ENCODE data around the gene ITGA1. TPM values are rescaled to one million over a fixed set of nuclear protein-coding genes. Genes with fewer than 3 reads are reported as not detected.

The ITGA1 gene
- total and polyA plus RNA-seq, 2 of the 13 experiments (the other 11 are each of a cell fraction or from before 2014, with no cell fraction given), result 23.1 to 28.6 TPM

DNA sequence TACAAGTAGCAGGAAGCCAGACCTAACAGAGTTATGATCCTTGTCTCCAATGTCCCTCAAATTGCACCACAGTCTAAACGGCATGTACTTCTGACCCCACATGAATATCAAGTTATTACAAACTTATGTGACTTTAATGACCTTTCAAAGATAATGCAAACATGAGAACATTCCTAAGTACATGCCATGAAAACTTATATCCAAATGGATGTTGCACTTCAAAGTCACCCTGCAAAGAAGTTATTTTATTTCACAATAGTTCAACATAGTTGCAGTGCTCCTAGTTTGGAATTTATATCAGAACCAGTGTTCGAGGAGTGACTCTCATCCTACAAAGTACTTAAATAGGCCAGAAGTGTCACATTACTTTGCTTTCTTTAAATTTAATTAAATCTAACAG lies 41.2 kb upstream of the ITGA1 start:
- TF ChIP-seq CEBPB (IDR thresholded peaks at IDR 0.05; ENCODE audit: borderline replicate concordance, low read depth, low read length) (peak; percentile 71; the same call in 1 of the 2 replicates), ATF5 (CRISPR knock-in tag; IDR thresholded peaks at IDR 0.05; ENCODE audit: low read depth) (no peak)
- TF ChIP-seq, protein P1, sequence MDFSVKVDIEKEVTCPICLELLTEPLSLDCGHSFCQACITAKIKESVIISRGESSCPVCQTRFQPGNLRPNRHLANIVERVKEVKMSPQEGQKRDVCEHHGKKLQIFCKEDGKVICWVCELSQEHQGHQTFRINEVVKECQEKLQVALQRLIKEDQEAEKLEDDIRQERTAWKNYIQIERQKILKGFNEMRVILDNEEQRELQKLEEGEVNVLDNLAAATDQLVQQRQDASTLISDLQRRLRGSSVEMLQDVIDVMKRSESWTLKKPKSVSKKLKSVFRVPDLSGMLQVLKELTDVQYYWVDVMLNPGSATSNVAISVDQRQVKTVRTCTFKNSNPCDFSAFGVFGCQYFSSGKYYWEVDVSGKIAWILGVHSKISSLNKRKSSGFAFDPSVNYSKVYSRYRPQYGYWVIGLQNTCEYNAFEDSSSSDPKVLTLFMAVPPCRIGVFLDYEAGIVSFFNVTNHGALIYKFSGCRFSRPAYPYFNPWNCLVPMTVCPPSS (IDR thresholded peaks at IDR 0.05), result no peak
- in situ Hi-C loops (cut with HindIII; ENCODE audit: extremely low pct_ligation_motif_present, low pct_unique_long_range_greater_than_20kb), result no loop called here
- Histone ChIP-seq H3K27ac (ENCODE audit: extremely low read length, insufficient read depth, low read length) (no peak overlapping the region), H3K9me3 (ENCODE audit: low read length) (no peaks in the 10 kb centered on the region), H3K4me1 (ENCODE audit: insufficient read depth, low read length) (no peaks in the 10 kb centered on the region), H3K9ac (ENCODE audit: insufficient read depth, low read depth, low read length) (no peak overlapping the region), H3K4me2 (ENCODE audit: low read depth, low read length) (no peak overlapping the region), H3K27me3 (ENCODE audit: control insufficient read depth in 1 of 2, insufficient read depth in 2 of 2, low read length in 2 of 2) (peaks cover 0 to 2% of the 10 kb centered on the region in 2 experiments; a peak in 2 of 5 replicates), H3K79me2 (ENCODE audit: insufficient read depth, low read length) (no peaks in the 10 kb centered on the region), H3K4me3 (replicated peaks in 1 of 3; ENCODE audit: insufficient read depth in 1 of 3, low read depth in 2 of 3, low read length in 3 of 3) (no peak overlapping the region), H3K36me3 (replicated peaks in 1 of 2; ENCODE audit: control insufficient read depth in 1 of 2, insufficient read depth in 2 of 2, low read length in 2 of 2) (no peaks in the 10 kb centered on the region), H4K20me1 (ENCODE audit: insufficient read depth, low read length) (no peaks in the 10 kb centered on the region), H2AFZ (ENCODE audit: low read length) (no peak overlapping the region)
- DNase-seq (ENCODE audit: low spot score) (no peak), ATAC-seq (no peak), FAIRE-seq (no peak)
- ChIA-PET POLR2A (no interaction called here), CTCF (ENCODE audit: low intra/inter-chr PET ratio, low total read pairs) (no interaction called here)
- BruUV-seq (replicated peaks), result no TSS peak
- WGBS (ENCODE audit: low lambda C conversion rate), result 0% methylated on average over 2 of the region's 2 CpGs
- intact Hi-C loops (cut with micrococcal nuclease; ENCODE audit: unreplicated experiment), result no loop called here

DNA sequence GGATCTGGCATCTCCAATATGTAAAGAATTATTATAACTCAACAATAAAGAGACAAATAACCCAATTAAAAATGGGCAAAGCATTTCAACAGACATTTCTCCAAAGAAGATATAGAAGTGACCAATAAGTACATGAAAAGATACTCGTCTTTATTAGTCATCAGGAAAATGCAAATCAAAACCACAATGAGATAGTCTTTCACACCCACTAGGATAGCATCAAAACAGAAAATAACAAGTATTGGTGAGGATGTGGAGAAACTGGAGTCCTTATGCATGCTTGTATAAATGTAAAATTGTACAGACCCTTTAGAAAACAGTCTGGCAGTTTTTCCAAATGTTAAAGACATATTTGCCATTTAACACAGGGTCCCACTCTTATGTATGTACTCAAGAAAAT lies 39.1 kb upstream of the ITGA1 start:
- in situ Hi-C loops (cut with HindIII; ENCODE audit: extremely low pct_ligation_motif_present, low pct_unique_long_range_greater_than_20kb) (no loop called here), intact Hi-C loops (cut with micrococcal nuclease; ENCODE audit: unreplicated experiment) (no loop called here)
- Histone ChIP-seq H3K9ac (ENCODE audit: insufficient read depth, low read depth, low read length) (no peak overlapping the region), H4K20me1 (ENCODE audit: insufficient read depth, low read length) (no peaks in the 10 kb centered on the region), H3K4me1 (ENCODE audit: insufficient read depth, low read length) (no peaks in the 10 kb centered on the region), H3K4me3 (replicated peaks in 1 of 3; ENCODE audit: insufficient read depth in 1 of 3, low read depth in 2 of 3, low read length in 3 of 3) (no peak overlapping the region), H3K27me3 (ENCODE audit: control insufficient read depth in 1 of 2, insufficient read depth in 2 of 2, low read length in 2 of 2) (no peaks in the 10 kb centered on the region; a peak in 1 of 5 replicates), H3K27ac (ENCODE audit: extremely low read length, insufficient read depth, low read length) (no peak overlapping the region), H3K9me3 (ENCODE audit: low read length) (no peaks in the 10 kb centered on the region), H3K79me2 (ENCODE audit: insufficient read depth, low read length) (no peaks in the 10 kb centered on the region), H3K36me3 (replicated peaks in 1 of 2; ENCODE audit: control insufficient read depth in 1 of 2, insufficient read depth in 2 of 2, low read length in 2 of 2) (no peaks in the 10 kb centered on the region), H3K4me2 (ENCODE audit: low read depth, low read length) (no peak overlapping the region), H2AFZ (ENCODE audit: low read length) (no peak overlapping the region)
- POLR2A ChIA-PET, result no interaction called here
- ATAC-seq, result no peak
- WGBS (ENCODE audit: low lambda C conversion rate), result 0% methylated on average over 1 of the region's 1 CpG
- no peak for FAIRE-seq
- TF ChIP-seq ZNF878 (CRISPR knock-in tag; IDR thresholded peaks at IDR 0.05) (no peak), TEAD2 (CRISPR knock-in tag; IDR thresholded peaks at IDR 0.05) (no peak), ZNF569 (CRISPR knock-in tag; IDR thresholded peaks at IDR 0.05; ENCODE audit: borderline replicate concordance) (no peak), MED8 (CRISPR knock-in tag; IDR thresholded peaks at IDR 0.05; ENCODE audit: insufficient replicate concordance) (no peak), NKX3-1 (CRISPR knock-in tag; IDR thresholded peaks at IDR 0.05) (no peak), NFATC3 (CRISPR knock-in tag; IDR thresholded peaks at IDR 0.05) (no peak)
- no peak for DNase-seq (ENCODE audit: low spot score)
- no TSS peak for BruUV-seq (replicated peaks)
- CTCF ChIA-PET (ENCODE audit: low intra/inter-chr PET ratio, low total read pairs), result no interaction called here

All from HepG2 (cell line).